ENCODE measurements around the gene BABAM2.

GRCh38 chr2:28108143-28108542, 217.6 kb downstream of the BABAM2 start:
- TF ChIP-seq CTCF (IDR thresholded peaks at IDR 0.05) = no peak
- no peak for TF ChIP-seq POLR2A (IDR thresholded peaks at IDR 0.05)

Measured in Peyer's patch (tissue), 4 donors.